HuH-7 (cell line): ENCODE results near the gene MYOM1.

ENCODE experiments used
- DNase-seq: peaks from one replicate; pipeline ENCODE4 v3.0.0; 2011; ENCODE audit warnings: low spot score

MYOM1 gene

DNA sequence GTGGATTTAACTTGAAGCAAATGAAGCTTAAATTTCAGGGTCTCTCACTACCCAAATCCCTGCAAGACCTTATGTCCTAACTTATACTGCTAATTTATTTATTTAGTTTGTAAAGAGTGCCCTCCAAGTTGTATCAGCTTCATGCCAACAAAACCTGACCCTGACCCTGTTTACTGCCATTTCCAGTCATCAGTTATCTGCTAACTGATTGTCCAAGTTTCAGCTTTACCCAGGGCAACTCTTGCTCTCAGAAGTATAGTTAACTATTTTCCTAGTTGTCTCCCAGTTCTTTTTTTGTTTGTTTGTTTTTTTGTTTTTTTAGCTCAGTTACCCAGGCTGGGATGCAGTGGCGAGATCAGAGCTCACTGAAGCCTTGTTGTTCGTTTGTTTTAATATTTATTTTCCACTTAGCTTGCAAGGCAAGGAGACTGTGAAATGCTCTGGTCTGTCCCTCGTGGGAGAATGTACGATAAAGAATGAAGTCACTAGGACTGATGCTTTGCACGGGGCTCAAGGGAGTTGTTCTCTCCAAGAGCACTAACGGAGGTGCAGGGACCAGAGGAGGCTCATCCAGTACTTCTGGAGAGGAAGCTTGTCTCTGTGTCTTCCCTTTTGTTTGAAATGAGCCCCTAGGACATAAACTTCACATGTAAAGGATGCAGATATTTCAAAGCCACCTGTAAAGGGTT is 35.3 kb downstream of the MYOM1 start:
- DNase-seq: no peak

DNA sequence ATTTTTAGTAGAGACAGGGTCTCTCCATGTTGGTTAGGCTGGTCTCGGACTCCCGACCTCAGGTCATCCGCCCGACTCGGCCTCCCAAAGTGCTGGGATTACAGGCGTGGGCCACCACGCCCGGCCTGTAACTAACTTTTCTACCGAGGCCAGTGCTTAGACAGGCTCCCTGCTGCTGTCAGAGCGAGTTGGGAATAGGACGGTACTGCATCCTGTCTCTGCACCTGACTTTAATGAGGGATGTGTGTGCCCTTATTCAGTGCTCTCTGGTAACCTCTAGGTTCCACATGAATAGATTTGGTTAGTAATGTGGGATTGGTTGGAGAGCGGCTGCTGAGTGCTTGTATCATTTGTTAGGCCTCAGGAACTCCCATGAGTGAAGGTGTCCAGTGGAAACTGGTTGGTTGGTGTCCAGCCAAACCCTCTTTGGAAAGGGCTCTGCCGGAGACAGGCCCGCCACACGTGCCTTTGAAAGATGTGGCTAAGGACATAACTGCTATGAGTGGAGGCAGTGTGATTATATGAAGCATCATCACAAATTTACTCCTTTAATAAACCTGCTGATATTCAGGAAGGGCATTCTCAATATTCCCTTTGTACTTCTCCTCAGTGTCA is 36.6 kb downstream of the MYOM1 start:
- DNase-seq: no peak

DNA sequence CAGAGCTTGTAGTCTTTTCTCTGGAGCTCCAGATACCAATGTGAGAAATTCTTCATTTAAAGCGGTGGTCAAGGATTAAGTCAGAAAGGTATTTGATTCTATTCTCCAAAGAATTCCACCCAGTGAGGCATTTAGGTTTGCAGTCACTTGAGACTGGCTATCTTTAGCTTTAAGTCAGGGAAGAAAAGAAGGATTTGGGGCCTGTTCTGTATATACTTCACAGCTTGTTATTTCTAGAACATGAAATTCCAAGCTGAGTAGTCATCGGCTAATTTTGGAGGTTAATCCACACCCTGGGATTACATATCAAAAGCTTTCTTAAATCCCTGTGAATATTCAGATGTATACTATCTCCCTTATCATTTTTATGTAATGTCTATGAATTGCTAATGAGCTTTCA is 39.4 kb downstream of the MYOM1 start:
- no peak for DNase-seq

DNA sequence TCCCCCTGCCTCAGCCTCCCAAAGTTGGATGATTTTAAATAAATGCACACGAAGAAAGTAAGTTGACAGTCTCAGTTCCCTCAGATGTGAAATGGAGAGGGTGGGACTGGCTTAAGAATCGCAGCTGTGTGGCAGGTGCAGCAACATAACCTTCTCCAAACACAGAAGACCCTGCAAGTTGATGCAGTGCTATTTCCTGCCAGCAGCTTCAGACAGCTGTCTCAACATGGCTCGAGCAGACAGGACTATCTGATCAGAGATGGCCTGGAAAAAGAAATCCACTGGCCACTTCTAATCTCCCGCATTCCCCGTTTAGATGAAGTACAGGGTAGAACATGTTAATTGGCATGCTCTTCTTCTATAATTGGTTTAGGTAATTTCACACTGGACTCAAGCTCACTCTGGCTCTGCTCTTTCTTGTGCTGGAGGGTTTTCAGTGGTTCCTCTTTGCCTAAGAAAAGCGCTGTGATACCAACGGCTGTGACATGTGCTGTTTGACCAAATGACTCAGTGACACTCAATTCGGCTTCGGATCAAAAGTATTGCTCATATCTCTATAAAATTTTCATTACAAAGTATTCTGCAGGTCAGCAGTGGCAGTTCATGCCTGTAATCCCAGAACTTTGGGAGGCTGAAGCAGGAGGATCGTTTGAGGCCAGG is 40.2 kb downstream of the MYOM1 start:
- no peak for DNase-seq

DNA sequence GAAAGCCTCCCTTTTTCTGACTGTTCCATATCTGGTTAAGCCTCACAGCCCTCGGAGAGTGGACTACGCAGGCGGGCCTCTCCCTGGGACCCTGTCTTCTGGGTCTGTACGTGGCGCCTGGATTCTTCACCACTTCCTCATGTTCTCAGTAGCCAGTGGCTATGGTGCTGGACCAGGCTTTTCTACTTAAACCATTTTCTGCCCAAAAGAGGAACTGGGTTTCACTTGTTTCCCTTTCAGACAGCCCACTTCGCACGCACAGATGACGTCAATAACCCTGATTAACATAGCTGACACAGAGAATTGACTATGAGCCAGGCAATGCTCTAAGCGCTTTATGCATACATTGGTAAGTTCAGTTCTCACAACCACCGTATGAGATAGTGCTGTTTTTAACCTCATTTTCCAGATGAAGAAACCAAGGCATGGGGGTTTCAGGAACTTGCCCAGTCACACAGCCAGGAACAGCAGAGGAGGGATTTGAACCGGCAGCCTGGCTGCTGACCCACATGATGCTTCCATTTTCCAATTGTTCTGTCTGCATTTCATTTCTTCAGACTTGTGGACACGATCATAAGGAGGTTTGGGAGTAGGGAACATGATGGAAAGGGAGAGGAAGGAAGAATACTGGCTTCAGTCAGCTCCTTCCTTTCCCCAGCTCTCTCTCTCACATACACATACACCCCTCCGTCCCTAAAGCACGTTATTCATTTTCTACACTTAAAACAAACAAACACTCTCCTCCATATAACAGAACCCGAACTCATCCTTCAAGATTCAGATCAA is 41.7 kb downstream of the MYOM1 start:
- DNase-seq: no peak

DNA sequence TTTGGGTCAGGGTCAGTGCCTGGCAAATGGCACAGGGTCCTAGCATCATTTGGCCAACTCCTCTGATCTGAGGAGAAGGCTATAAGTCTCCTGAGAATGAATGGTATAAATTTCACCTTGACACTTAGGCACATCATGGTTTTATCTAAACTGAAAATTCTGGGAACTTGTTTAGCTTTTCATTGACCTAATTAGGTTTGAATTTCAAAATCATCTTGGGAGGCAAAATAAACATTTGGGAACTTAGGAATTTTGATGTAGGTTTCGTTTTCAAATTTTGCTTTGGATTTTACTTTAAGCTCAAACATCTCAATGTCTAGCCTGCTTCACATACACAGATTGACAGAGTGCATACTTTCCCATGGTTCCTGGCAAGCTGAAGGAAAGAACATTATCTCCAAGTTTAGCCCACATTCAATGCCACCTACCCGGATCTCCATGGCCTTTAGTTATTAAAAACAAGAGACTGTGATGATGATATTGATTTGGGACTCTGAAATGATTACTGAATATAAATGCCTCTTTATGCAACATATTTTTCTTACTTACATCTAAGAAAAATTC is 44.5 kb downstream of the MYOM1 start:
- DNase-seq: no peak

DNA sequence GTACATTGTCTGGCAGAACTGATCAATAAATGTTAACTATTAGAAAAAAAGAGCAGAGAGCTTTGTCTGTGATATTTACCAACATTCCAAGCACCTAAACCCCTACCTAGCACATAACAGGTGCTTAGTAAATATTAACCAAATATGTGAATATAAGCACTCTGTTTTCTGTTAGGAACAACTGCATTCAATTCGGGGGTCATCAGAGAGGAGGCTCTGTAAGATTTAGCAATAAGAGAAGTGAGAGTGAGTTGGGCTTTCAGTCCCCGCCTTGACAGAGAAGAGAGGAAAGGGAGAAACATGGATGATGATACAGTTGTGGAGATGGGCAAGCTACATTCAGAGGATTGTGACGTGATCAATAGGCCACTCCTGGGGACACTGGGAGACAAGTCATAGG is 47.7 kb downstream of the MYOM1 start:
- DNase-seq: no peak

DNA sequence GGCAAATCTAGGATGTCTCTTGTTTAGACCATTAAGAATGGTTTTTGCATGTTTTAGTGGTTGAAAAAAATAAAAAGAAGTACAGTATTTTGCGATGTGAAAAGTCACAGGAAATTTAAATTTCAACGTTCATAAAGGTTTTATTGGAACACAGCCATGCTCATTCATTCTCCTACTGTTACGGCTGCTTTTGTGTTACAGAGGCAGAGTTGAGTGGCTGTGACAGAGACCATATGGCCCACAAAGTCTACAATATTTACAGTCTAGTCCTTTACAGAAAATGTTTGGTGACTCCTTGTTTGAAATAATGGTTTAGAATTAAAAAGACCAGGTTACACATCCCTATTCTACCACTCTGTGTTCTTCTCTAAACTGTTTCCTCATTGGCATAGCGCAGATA is 48.1 kb downstream of the MYOM1 start:
- no peak for DNase-seq

DNA sequence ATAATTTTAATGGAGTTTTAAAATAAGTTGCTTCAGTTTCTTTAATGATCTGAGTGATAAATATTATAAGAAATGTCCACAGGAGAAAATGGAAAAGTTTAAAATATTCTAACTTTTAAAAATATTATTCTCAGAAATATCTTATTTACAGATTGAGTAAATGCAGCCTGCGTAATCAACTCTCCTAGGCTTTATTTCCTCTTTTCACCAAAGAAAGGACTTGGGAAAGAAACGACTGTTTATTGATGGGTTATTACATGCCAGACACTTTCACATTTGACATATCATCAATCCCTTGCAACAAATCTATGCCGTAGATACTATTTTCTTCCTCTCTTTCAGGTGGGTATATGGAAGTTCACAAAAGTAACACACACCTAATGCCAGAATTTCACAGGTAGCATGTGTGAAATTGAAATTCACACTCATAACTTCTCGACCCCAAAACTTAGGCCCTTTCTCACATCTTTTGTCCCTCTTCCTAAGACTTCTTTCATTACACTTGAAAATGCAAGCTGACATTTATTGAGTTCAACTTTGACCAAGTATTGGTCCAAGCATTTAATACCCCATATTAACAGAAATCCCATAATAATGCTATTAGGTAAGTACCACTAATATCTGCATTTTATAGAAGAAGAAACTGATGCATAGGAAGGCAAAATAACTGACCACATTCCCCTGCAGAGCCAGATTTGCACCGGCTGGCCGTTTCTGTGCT is 49.2 kb downstream of the MYOM1 start:
- DNase-seq: no peak

DNA sequence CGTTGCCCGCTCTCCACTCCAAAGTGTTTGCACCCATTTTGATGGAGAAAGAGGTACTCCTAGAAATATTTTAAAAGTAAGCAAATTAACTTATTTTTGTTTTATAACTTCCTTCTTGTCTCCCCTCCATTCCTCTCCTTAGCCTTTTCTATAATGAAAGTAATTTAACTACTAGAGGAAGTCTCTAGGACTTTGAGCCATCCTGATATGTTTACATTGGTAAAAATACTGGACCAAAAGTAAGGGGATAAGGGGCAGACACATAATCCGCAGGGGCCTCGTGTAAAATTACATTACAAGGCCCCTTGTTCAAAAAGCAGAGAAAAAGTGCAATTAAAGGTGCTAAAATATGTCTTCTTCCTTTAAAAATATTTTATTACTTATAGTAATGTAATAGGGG is 55.4 kb downstream of the MYOM1 start:
- no peak for DNase-seq

DNA sequence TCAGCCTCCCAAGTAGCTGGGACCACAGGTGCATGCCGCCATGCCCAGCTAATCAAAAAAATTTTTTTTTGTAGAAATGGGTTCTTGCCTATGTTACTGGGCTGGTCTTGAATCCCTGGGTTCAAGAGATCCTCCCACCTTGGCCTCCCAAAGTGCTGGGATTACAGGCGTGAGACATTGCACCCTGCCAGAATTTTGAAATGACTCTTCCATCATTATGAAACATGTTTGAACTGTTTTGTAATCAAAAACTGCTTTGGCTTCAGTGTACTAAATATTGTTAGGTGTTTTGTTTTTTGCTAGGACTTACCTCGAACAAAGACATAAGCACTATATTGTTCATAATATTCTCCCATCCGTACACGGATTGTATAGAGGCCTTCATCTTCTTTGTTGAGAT is 55.8 kb downstream of the MYOM1 start:
- DNase-seq: no peak

DNA sequence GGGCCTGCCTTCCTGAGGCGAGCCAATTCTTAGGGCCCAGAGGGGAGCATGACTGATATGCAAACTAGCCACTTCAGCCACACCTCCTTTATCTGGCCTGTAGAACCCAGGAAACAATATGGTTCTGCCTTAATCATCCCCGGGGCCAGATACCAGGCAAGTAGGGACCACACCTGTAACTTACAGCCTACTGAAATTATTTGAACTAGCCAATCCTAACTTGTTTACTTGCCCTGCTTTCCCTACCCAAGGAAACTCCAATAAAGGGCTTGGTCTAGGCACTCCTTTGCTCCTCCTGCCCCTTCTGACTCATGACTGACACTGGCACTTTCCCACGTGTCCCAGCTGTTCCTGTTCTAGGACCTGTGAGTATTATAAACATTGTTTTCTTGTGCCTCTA is 57.6 kb downstream of the MYOM1 start:
- DNase-seq: no peak

DNA sequence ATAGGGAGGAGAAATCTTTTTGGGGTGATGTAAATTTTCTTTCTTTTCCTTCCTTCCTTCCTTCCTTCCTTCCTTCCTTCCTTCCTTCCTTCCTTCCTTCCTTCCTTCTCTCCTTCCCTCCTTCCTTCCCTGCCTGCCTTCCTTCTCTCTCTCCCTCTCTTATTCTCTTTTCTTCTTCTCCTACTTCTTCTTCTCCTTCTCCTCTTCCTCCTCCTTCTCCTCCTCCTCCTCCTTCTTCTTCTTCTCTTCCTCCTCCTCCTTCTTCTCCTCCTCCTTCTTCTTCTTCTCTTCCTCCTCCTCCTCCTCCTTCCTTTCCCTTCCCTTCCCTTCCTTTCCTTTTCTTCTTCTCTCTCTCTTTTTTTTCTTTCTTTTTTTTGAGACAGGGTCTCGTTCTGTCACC is 59.9 kb downstream of the MYOM1 start:
- DNase-seq: no peak

DNA sequence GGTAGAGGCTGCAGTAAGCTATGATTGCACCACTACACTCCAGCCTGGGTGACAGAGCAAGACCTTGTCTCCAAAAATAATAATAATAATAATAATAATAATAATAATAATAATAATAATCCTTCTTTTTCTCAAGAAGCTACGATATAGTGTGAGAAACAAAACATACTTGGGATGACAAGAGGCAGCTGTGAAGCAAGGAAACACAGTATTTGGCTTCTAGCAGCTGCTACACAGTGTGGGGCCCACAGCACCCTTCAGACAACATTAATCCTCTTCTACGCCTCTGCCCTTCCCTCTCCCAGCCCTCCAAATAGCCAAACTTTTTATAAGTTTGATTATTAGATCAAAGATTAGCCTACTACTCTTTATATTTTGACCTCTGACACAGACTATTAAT is 62.2 kb downstream of the MYOM1 start:
- no peak for DNase-seq

DNA sequence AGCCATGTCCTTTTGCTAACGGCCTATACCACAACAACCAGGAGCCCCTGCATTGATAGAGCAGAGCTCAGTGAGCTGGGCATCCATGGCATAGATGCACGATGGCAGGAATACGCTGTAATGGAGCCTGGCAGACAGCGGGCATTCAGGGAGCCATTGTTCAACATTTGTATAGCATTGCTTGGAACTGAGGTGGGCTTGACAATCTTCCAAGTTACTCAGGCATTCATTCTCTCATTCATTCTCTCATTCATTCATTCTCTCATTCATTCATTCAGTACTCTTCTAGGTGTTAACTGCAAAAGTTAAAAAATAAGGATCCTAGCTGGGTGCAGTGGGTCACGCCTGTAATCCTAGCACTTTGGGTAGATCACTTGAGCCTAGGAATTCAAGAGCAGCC is 62.7 kb downstream of the MYOM1 start:
- DNase-seq: no peak

DNA sequence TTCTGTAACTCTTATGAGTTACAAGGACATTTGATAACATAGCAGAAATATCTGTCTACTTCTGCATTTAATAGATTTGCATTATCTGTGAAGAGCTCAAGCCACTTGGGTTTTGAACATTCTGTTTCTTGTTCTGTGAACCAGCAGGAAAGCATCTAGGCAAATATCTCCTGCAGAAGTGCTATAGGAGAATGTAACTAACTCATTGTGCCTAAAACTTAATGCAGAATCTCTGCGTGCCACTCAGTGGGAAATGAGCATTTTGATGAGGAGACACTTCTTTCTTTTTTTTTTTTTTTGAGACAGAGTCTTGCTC is 63.5 kb downstream of the MYOM1 start:
- DNase-seq: no peak

DNA sequence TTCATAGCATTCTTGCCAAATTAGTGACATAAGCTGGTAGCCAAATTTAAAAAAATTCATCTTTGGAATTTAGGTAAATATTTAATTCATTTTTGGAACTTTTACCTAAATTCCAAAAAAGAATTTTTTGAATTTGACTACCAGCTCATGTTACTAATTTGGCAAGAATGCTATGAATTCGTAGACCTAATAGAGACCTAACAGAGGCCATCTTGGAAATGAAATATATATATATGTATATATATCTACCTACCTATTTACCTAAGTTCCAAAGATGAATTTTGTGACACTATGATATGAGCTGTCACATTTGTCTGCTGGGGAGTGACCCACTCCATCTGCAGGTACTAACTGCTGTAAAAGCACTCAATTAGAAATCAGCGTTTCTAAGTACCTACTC is 65.6 kb downstream of the MYOM1 start:
- no peak for DNase-seq

DNA sequence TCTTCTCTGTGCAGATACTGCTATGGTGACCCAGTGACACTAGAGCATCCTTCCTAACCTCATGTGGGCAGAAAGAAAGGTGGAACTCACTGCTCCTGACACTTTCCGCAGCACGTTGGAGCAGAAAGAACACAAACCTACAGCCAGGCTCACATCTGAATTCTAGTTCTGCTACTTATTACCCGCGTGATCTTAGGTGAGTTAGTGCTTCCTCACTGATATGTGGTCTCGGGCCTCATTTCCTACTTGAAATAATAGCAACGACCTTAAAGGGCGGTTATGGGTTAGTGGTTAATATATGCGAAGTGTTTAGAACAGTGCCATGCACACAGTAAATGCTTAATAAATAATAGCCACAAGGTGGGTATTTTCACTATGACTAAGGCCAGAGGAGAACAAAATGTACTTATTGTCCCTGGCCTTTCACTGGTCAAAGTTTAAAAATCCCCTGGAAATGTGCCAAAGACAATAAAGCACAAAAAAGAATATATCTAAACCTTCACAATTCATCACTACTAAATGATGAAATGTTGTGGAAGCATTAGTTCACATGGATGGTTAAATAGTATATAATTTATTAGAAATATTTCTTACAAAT is 66.6 kb downstream of the MYOM1 start:
- no peak for DNase-seq

DNA sequence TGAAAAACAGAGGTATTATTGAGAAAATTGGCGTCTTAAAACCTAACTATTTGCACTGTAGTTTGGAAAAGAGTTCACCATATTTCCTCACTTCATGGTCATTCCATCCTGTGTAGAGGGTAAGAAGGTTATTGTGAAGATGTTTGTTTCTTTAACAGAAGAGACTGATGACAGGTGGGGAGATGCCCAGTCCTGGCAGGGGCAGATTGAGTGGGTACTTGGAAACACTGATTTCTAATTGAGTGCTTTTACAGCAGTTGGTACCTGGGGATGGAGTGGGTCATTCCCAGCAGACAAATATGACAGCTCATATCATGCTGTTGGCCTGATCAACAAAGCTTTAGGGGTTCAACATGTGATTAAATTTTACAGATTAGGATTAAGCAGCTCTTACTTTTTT is 67.5 kb downstream of the MYOM1 start:
- no peak for DNase-seq

DNA sequence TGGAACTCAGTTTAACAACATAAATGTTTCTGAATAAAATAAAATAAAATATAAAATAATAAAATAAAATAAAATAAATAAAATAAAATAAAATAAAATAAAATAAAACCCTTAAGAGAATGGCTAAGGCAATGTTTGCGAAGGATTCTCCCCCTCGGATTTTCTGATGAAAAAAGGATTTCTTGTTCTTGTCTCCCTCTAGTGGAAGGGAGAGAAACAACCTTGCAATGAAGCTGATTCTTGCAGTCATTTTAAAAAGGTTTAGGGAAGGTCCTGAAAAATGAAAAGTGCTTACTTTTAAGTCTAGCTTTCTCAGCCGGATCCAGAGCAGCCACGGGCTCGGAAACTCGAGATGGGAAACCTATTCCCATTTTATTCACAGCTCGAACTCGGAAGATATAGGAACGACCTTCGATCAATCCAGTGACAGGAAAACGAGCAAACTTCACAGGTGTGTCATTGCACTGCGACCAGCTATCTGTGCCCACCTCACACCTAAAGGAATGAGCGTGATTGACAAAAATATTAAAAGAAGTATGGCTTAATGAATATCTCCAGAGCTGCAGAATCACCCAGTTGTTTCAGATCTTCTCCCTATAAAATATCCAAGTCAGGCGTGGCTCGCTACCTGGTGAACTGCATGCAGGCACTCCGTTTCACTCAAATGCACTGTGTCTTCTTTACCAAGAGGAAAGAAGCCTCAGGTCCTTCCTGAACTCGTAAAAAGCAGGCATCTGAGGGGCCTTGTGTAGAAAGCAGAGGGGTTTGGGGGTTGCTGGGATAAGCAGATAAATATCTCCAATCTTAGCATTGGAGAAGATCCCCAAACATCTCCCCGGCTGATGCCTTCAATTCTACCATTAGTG is 68.1 kb downstream of the MYOM1 start:
- DNase-seq: peak; percentile 59

DNA sequence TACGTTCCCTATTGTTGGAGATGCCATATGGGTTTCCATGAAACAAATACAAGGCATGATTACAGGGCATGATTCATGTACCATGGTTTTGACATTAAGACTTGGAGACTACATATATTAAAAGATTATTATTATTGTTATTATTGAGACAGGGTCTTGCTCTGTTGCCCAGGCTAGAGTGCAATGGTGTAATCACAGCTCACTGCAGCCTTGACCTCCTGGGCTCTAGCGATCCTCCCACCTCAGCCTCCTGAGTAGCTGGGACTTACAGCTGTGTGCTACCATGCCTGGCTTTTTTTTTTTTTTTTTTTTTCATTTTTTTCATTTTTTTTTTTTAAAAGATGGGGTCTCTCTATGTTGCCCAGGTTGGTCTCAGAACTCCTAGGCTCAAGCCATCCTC is 69.1 kb downstream of the MYOM1 start:
- no peak for DNase-seq
